ENCODE results near the gene PDE6B. TPM values are rescaled to one million over a fixed set of nuclear protein-coding genes. Genes with fewer than 3 reads are reported as not detected.

The PDE6B gene
- polyA plus RNA-seq, 1 donor: 27.1 TPM

GRCh38 chr4:658681-659667 lies 33.6 kb downstream of the PDE6B start:
- DNase-seq: no peak
- H3K27ac ChIP-seq (ENCODE audit: low read length): no peak overlapping the region
- peaks cover 8% of the 10 kb centered on the region for H3K9me3 ChIP-seq (ENCODE audit: control insufficient read depth, low read depth, low read length)
- H3K27me3 ChIP-seq (ENCODE audit: control insufficient read depth, insufficient read depth, low read length): peaks cover 10% of the 10 kb centered on the region
- no CpG with 5 or more reads among the region's 32 CpGs for WGBS (ENCODE audit: insufficient coverage, low lambda C conversion rate)
- no peaks in the 10 kb centered on the region for H3K36me3 ChIP-seq (ENCODE audit: control insufficient read depth, insufficient read depth, low read length)
- H3K4me1 ChIP-seq (ENCODE audit: control insufficient read depth, insufficient read depth, low read length): no peaks in the 10 kb centered on the region
- no peak overlapping the region for H3K4me3 ChIP-seq (ENCODE audit: low read length)

DNA sequence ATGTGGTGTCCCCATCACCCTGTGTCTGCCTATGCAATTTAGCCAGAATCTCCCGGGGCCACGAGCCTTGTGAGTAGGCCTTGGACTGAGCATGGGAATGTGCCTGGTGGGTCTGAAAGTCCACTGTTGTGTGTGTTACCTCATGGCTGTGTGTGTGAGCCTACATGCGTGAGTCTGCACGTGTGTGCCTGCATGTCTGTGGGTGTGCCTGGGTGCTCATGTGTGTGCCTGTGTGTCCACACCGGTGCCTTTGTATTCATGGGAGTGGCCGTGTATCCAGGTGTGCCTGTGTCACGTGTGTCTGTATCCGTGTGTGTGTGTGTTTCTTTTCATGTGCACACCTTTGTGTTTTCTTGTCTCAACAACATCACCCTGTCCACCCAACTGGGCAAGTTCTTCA lies 34.5 kb downstream of the PDE6B start:
- H3K27me3 ChIP-seq (ENCODE audit: control insufficient read depth, insufficient read depth, low read length): peaks cover 9% of the 10 kb centered on the region
- no peaks in the 10 kb centered on the region for H3K36me3 ChIP-seq (ENCODE audit: control insufficient read depth, insufficient read depth, low read length)
- no peak for DNase-seq
- H3K4me1 ChIP-seq (ENCODE audit: control insufficient read depth, insufficient read depth, low read length): peaks cover 2% of the 10 kb centered on the region
- peaks cover 8% of the 10 kb centered on the region for H3K9me3 ChIP-seq (ENCODE audit: control insufficient read depth, low read depth, low read length)
- no peak overlapping the region for H3K27ac ChIP-seq (ENCODE audit: low read length)
- no CpG with 5 or more reads among the region's 8 CpGs for WGBS (ENCODE audit: insufficient coverage, low lambda C conversion rate)
- no peak overlapping the region for H3K4me3 ChIP-seq (ENCODE audit: low read length)

GRCh38 chr4:660401-660800 lies 35.0 kb downstream of the PDE6B start:
- peaks cover 10% of the 10 kb centered on the region for H3K9me3 ChIP-seq (ENCODE audit: control insufficient read depth, low read depth, low read length)
- no peak for DNase-seq
- H3K4me3 ChIP-seq (ENCODE audit: low read length): no peak overlapping the region
- H3K36me3 ChIP-seq (ENCODE audit: control insufficient read depth, insufficient read depth, low read length): no peaks in the 10 kb centered on the region
- peaks cover 2% of the 10 kb centered on the region for H3K4me1 ChIP-seq (ENCODE audit: control insufficient read depth, insufficient read depth, low read length)
- H3K27ac ChIP-seq (ENCODE audit: low read length): no peak overlapping the region
- H3K27me3 ChIP-seq (ENCODE audit: control insufficient read depth, insufficient read depth, low read length): peaks cover 5% of the 10 kb centered on the region
- WGBS (ENCODE audit: insufficient coverage, low lambda C conversion rate): 100% methylated on average over 1 of the region's 10 CpGs

DNA sequence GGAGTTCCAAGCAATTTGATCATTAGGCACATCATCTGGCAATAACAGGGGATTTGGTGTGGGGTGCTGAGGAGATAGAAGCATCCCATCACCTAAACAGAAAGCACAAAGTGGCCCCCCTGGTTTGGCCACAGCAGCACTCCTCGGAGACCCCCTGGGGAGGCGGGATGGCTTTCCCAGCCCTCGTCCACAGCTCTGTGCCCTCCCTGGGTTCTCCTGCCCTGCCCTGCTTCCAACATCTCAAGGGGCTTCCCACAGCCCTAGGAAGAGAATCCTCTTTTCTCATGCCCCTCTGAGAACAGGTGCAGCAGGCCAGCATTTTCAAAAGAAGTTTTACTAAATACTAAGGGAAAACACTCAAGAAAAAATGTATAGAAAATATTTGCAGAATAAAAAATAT lies 35.9 kb downstream of the PDE6B start:
- no CpG with 5 or more reads among the region's 3 CpGs for WGBS (ENCODE audit: insufficient coverage, low lambda C conversion rate)
- H3K27me3 ChIP-seq (ENCODE audit: control insufficient read depth, insufficient read depth, low read length): no peaks in the 10 kb centered on the region
- H3K4me3 ChIP-seq (ENCODE audit: low read length): no peak overlapping the region
- H3K36me3 ChIP-seq (ENCODE audit: control insufficient read depth, insufficient read depth, low read length): no peaks in the 10 kb centered on the region
- DNase-seq: no peak
- peaks cover 2% of the 10 kb centered on the region for H3K4me1 ChIP-seq (ENCODE audit: control insufficient read depth, insufficient read depth, low read length)
- peaks cover 10% of the 10 kb centered on the region for H3K9me3 ChIP-seq (ENCODE audit: control insufficient read depth, low read depth, low read length)
- H3K27ac ChIP-seq (ENCODE audit: low read length): no peak overlapping the region

DNA sequence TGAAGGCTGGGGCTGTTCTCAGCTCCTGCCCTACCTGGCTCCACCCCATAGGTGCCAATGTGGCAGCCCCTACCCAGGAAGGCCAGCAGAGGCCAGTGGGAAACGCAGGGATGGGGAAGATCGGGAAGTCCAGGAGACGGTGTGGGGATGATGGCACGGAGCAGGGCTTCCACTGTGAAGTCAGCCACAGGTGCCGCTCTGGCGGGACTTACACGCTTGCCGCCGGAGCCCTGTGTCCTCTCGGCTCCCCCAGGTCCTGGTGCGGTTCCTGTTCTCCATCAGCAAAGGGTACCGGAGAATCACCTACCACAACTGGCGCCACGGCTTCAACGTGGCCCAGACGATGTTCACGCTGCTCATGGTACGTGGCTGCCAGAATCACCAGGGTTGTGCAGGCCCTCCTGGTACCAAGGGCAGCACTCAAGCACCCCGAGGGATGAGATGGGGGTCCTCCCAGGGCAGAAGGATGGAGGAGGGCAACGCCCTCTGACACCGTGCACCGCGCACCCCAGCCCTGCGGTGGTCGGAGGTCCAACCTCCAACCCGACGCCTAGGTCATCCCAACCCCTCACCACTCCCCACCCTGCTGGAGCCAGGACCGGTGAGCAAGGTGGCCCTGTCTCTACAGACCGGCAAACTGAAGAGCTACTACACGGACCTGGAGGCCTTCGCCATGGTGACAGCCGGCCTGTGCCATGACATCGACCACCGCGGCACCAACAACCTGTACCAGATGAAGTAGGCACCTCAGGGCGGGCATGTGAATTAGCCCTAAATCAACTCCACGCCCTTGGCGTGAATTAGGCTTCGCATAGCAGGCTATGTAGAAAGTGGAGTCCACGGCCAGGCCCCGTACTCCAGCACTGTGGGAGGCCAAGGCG lies 36.7 kb downstream of the PDE6B start:
- no CpG with 5 or more reads among the region's 42 CpGs for WGBS (ENCODE audit: insufficient coverage, low lambda C conversion rate)
- Histone ChIP-seq H3K4me1 (ENCODE audit: control insufficient read depth, insufficient read depth, low read length) (peaks cover 2% of the 10 kb centered on the region), H3K27ac (ENCODE audit: low read length) (no peak overlapping the region), H3K36me3 (ENCODE audit: control insufficient read depth, insufficient read depth, low read length) (no peaks in the 10 kb centered on the region), H3K4me3 (ENCODE audit: low read length) (no peak overlapping the region), H3K27me3 (ENCODE audit: control insufficient read depth, insufficient read depth, low read length) (no peaks in the 10 kb centered on the region), H3K9me3 (ENCODE audit: control insufficient read depth, low read depth, low read length) (peaks cover 7% of the 10 kb centered on the region)
- no peak for DNase-seq

DNA sequence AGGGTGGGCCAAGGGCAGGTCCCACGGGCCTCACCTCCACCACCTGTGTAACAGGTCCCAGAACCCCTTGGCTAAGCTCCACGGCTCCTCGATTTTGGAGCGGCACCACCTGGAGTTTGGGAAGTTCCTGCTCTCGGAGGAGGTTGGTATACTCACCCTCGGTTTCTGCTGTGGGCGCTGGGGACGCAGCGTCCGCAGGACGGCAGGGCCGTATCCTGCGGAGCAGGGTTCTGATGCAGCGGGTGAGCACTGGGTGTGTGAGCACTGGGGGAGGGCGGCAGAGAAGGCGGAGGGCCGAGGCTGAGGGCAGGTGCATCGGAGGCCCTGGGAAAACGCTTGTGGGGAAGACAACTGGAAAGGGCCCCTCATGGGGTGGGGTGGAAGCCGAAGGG lies 37.7 kb downstream of the PDE6B start:
- H3K4me3 ChIP-seq (ENCODE audit: low read length): peak overlapping the region; percentile 69
- H3K4me1 ChIP-seq (ENCODE audit: control insufficient read depth, insufficient read depth, low read length): peaks cover 2% of the 10 kb centered on the region
- H3K36me3 ChIP-seq (ENCODE audit: control insufficient read depth, insufficient read depth, low read length): no peaks in the 10 kb centered on the region
- no CpG with 5 or more reads among the region's 20 CpGs for WGBS (ENCODE audit: insufficient coverage, low lambda C conversion rate)
- peaks cover 6% of the 10 kb centered on the region for H3K9me3 ChIP-seq (ENCODE audit: control insufficient read depth, low read depth, low read length)
- H3K27ac ChIP-seq (ENCODE audit: low read length): no peak overlapping the region
- H3K27me3 ChIP-seq (ENCODE audit: control insufficient read depth, insufficient read depth, low read length): no peaks in the 10 kb centered on the region
- no peak for DNase-seq

GRCh38 chr4:663438-664428 lies 38.4 kb downstream of the PDE6B start:
- DNase-seq: peak in 1 of 2 donors; percentile 75
- Histone ChIP-seq H3K27ac (ENCODE audit: low read length) (no peak overlapping the region), H3K9me3 (ENCODE audit: control insufficient read depth, low read depth, low read length) (peaks cover 6% of the 10 kb centered on the region), H3K36me3 (ENCODE audit: control insufficient read depth, insufficient read depth, low read length) (no peaks in the 10 kb centered on the region), H3K4me1 (ENCODE audit: control insufficient read depth, insufficient read depth, low read length) (peaks cover 2% of the 10 kb centered on the region), H3K4me3 (ENCODE audit: low read length) (peak overlapping the region; percentile 69), H3K27me3 (ENCODE audit: control insufficient read depth, insufficient read depth, low read length) (no peaks in the 10 kb centered on the region)
- WGBS (ENCODE audit: insufficient coverage, low lambda C conversion rate): no CpG with 5 or more reads among the region's 80 CpGs

DNA sequence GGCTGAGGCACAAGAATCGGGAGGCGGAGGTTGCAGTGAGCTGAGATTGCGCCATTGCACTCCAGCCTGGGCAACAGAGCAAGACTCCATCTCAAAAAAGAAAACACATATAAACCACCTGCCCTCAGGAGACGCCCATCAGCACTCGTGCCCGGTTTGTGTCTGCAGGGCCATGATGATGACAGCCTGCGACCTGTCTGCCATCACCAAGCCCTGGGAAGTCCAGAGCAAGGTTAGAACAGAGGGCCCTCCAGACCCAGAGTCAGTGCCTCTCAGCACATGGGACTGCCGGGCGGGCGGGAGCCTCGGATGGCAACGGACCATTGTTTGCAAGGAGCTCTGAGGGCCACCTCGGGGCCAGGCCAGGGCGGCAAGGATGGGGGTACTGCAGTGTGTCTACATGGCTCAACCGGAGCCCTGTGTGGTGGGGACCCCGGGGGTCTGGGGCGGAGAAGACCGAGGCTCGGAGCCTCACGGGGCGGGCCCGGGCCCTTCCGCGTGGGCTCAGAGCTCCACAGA lies 39.4 kb downstream of the PDE6B start:
- WGBS (ENCODE audit: insufficient coverage, low lambda C conversion rate): no CpG with 5 or more reads among the region's 24 CpGs
- no peak overlapping the region for H3K4me3 ChIP-seq (ENCODE audit: low read length)
- peaks cover 2% of the 10 kb centered on the region for H3K4me1 ChIP-seq (ENCODE audit: control insufficient read depth, insufficient read depth, low read length)
- no peak for DNase-seq
- no peaks in the 10 kb centered on the region for H3K36me3 ChIP-seq (ENCODE audit: control insufficient read depth, insufficient read depth, low read length)
- no peak overlapping the region for H3K27ac ChIP-seq (ENCODE audit: low read length)
- H3K27me3 ChIP-seq (ENCODE audit: control insufficient read depth, insufficient read depth, low read length): no peaks in the 10 kb centered on the region
- peaks cover 6% of the 10 kb centered on the region for H3K9me3 ChIP-seq (ENCODE audit: control insufficient read depth, low read depth, low read length)

- Histone ChIP-seq H3K27ac (ENCODE audit: low read length) (no peak overlapping the region), H3K4me1 (ENCODE audit: control insufficient read depth, insufficient read depth, low read length) (peaks cover 2% of the 10 kb centered on the region), H3K4me3 (ENCODE audit: low read length) (no peak overlapping the region), H3K36me3 (ENCODE audit: control insufficient read depth, insufficient read depth, low read length) (no peaks in the 10 kb centered on the region), H3K9me3 (ENCODE audit: control insufficient read depth, low read depth, low read length) (peaks cover 6% of the 10 kb centered on the region), H3K27me3 (ENCODE audit: control insufficient read depth, insufficient read depth, low read length) (no peaks in the 10 kb centered on the region)
- no peak for DNase-seq
- no CpG with 5 or more reads among the region's 12 CpGs for WGBS (ENCODE audit: insufficient coverage, low lambda C conversion rate)
These were observed 40.0 kb downstream of the PDE6B start for GRCh38 chr4:665381-665750.
